ENCODE measurements around the gene RPS6KA2. TPM values are rescaled to one million over a fixed set of nuclear protein-coding genes. Genes with fewer than 3 reads are reported as not detected.

RPS6KA2 gene
- total RNA-seq, 3 donors from 2014 or later (not counting 1 experiment from before 2014, with no cell fraction given), result 2.8 to 4.5 (median 2.9) TPM

DNA sequence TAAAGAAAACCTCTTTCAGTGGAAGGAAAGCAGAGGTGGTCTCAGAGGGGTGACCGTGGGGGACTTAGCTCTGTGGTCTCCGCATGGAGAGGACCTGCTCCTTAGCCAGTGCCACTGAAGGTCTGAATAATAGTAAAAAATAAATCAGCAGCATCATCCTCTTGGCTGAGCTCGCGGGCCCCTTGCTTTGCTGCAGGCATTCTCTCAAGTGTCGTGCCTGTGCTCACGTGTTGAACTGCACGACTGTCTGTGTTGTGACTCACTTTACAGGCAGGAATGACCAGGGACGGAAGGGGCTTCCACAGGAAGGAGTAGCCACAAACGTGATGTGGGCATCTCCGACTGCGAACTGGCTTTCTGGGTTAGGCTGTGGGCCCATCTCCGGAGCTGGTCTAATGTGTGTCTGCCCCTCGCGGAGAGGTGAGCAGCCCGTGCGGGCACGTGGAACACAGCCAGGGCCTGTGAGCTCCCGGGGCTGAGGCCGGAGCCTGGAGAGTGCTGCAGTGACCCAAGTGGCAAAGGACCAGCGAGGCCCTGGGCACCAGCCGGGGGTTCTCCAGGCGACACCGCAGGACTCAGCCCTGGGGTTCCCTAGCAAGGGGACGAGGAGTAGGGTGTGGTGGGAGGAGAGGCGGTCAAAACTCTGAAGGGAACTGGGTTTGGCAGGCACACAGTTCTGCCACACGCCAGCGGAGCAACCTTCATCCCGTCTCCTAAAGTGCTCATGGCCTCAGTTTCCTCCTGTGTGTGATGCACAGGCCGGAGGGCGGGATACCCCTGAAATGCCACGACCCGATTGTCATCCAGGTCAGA, 129.8 kb downstream of the RPS6KA2 start:
- no peak overlapping the region for H3K4me3 ChIP-seq (ENCODE audit: low read length)
- Mint-ChIP-seq H3K27me3 (ENCODE audit: low read depth in 2 of 2) (no peaks in the 10 kb centered on the region), H3K36me3 (no peaks in the 10 kb centered on the region), H3K9me3 (no peaks in the 10 kb centered on the region), H3K4me3 (no peak overlapping the region), H3K27ac (no peak overlapping the region), H3K4me1 (no peaks in the 10 kb centered on the region)
- TF ChIP-seq CTCF (IDR thresholded peaks at IDR 0.05), result no peak
- no peaks in the 10 kb centered on the region for H3K9me3 ChIP-seq (ENCODE audit: control insufficient read depth, insufficient read depth, low read length)
- 94% methylated on average over 32 of the region's 32 CpGs for WGBS (ENCODE audit: insufficient coverage)
- intact Hi-C loops (cut with micrococcal nuclease), result no loop called here
- ATAC-seq (no peak), DNase-seq (no peak)
- no peaks in the 10 kb centered on the region for H3K4me1 ChIP-seq (ENCODE audit: control insufficient read depth, insufficient read depth, low read length)
- no peaks in the 10 kb centered on the region for H3K36me3 ChIP-seq (ENCODE audit: control insufficient read depth, insufficient read depth, low read length)
- H3K27ac ChIP-seq (ENCODE audit: low read length), result no peak overlapping the region
- no peaks in the 10 kb centered on the region for H3K27me3 ChIP-seq (ENCODE audit: control insufficient read depth, insufficient read depth, low read length)

GRCh38 chr6:166496460-166496859, 130.6 kb downstream of the RPS6KA2 start:
- Mint-ChIP-seq H3K4me1 (no peaks in the 10 kb centered on the region), H3K27me3 (ENCODE audit: low read depth in 2 of 2) (no peaks in the 10 kb centered on the region), H3K36me3 (no peaks in the 10 kb centered on the region), H3K27ac (no peak overlapping the region), H3K4me3 (no peak overlapping the region), H3K9me3 (no peaks in the 10 kb centered on the region)
- intact Hi-C loops (cut with micrococcal nuclease), result no loop called here
- H3K36me3 ChIP-seq (ENCODE audit: control insufficient read depth, insufficient read depth, low read length), result no peaks in the 10 kb centered on the region
- WGBS (ENCODE audit: insufficient coverage), result 92% methylated on average over 2 of the region's 2 CpGs
- H3K9me3 ChIP-seq (ENCODE audit: control insufficient read depth, insufficient read depth, low read length), result no peaks in the 10 kb centered on the region
- no peak overlapping the region for H3K27ac ChIP-seq (ENCODE audit: low read length)
- no peak for TF ChIP-seq CTCF (IDR thresholded peaks at IDR 0.05)
- H3K4me3 ChIP-seq (ENCODE audit: low read length), result no peak overlapping the region
- H3K4me1 ChIP-seq (ENCODE audit: control insufficient read depth, insufficient read depth, low read length), result no peaks in the 10 kb centered on the region
- DNase-seq (no peak), ATAC-seq (no peak)
- H3K27me3 ChIP-seq (ENCODE audit: control insufficient read depth, insufficient read depth, low read length), result no peaks in the 10 kb centered on the region

DNA sequence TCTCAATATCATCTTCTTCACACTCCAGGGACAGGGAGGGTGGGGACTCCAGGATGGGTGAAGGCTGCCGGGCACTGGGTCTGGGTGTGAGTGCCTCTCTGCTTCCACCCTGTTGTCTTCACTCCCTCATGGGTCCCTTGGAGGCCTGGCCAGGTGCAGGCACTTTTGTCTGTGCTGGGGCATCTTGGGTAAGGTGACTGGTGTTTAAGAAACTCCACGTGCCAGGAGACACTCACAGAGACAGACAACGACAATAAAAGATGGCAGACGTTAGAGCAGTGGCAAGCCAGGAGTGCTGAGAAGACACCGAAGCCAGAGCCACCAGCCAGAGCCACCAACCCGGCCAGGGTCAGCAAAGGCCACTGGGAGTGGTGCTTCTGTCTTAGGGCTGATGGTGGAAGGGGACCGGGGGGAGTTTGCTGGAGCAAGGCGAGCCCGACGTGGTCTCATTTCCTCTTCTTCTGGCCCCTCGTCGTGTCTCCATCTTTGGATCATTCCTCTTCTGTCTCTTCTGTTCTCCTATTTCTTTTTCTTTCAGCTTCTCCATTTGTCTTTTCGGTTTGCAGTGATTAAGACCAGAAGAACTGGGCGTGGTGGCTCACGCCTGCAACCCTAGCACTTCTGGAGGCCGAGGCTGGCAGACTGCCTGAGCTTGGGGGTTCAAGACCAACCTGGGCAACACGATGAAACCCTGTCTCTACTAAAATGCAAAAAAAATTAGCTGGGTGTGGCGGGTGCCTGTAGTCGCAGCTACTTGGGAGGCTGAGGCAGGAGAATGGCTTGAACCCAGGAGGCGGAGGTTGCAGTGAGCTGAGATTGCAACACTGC, 131.3 kb downstream of the RPS6KA2 start:
- H3K4me1 ChIP-seq (ENCODE audit: control insufficient read depth, insufficient read depth, low read length), result peaks cover 2% of the 10 kb centered on the region
- TF ChIP-seq CTCF (IDR thresholded peaks at IDR 0.05), result no peak
- no peak overlapping the region for H3K4me3 Mint-ChIP-seq
- H3K4me3 ChIP-seq (ENCODE audit: low read length), result no peak overlapping the region
- 90% methylated on average over 19 of the region's 20 CpGs for WGBS (ENCODE audit: insufficient coverage)
- intact Hi-C loops (cut with micrococcal nuclease), result no loop called here
- H3K27me3 Mint-ChIP-seq (ENCODE audit: low read depth in 2 of 2), result no peaks in the 10 kb centered on the region
- peaks cover 2 to 4% of the 10 kb centered on the region in 2 donors for H3K4me1 Mint-ChIP-seq
- H3K27ac ChIP-seq (ENCODE audit: low read length), result no peak overlapping the region
- no peaks in the 10 kb centered on the region for H3K27me3 ChIP-seq (ENCODE audit: control insufficient read depth, insufficient read depth, low read length)
- no peaks in the 10 kb centered on the region for H3K36me3 Mint-ChIP-seq
- ATAC-seq (no peak), DNase-seq (no peak)
- H3K27ac Mint-ChIP-seq, result no peak overlapping the region
- no peaks in the 10 kb centered on the region for H3K9me3 Mint-ChIP-seq
- no peaks in the 10 kb centered on the region for H3K9me3 ChIP-seq (ENCODE audit: control insufficient read depth, insufficient read depth, low read length)
- no peaks in the 10 kb centered on the region for H3K36me3 ChIP-seq (ENCODE audit: control insufficient read depth, insufficient read depth, low read length)

Measured in natural killer cell (primary cell).